ENCODE measurements around the gene FOXO6. TPM values are rescaled to one million over a fixed set of nuclear protein-coding genes. Genes with fewer than 3 reads are reported as not detected.

FOXO6 gene
- 6.1 and 7.6 TPM in 2 replicates for total RNA-seq (2021)
- Bru-seq, nascent RNA: percentile 47 among the genes with signal in this experiment
- BruChase-seq, experiment 1, labeled RNA remaining after a 2-hour chase: percentile 56 among the genes with signal in this experiment
- percentile 53 among the genes with signal in this experiment for BruChase-seq, experiment 2, labeled RNA remaining after a 6-hour chase
- long read RNA-seq, partial matches to known transcripts: 0 of 10 reads
- long read RNA-seq, other reads (novel, unspliced or antisense): 8 of 10 reads

DNA sequence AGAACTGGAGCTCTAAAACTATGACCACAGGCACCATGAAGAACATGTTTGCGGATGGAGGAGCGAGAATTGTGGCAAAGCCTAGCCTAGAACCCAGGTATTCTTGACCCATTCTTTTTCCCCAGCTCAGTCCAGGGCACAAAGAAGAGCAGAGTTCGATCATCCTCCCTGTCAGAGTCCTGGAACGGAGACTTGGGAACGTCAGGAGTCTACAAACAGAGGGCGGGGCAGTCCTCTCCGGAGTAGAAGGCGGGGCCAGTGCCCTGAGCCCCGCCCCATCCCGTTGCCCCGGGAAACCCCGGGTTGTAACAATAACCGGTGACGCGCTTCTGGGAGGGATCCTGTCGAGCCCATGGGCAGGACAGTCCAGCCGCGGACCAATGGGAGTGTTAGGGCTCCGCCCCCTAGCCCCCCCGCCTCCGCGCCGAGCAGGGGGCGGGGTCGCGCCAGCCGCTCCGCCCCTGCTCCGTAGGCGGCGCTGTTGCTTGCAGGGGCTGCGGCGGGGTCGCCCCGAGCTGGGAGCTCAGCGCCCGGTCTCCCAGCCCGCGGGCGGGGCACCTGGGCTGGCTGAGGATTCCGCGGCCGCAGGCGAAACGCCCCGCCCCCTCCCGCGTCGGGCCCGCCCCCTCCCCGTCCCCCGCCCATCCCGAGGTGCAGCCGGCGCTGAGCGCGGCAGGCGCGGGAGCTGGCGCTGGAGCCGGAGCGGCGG, at the start of gene FOXO6:
Gene FOXO6, plus strand, starts transcription at position 649 of the 709 bp plus-strand sequence.
- no TSS peak for BruUV-seq (replicated peaks)
- ChIA-PET POLR2A (ENCODE audit: low non-redundant PET) (no interaction called here), CTCF (interaction anchor here (0.6 to 0.7 kb wide), 2 partner anchors 18 to 19 kb away, joined by 6 read pairs; no protein-coding TSS in a partner anchor)
- H3K27ac ChIP-seq (ENCODE audit: low read depth, low read length, poor library complexity, severe bottlenecking): peak within 1 kb of the TSS; percentile 73
- H3K27me3 ChIP-seq (replicated peaks; ENCODE audit: insufficient read depth, low read depth, low read length, poor library complexity): no peaks in the 10 kb centered on the region
- H3K4me1 ChIP-seq (ENCODE audit: insufficient read depth, low read length, poor library complexity, severe bottlenecking): peaks cover 35% of the 10 kb centered on the region
- no peak for TF ChIP-seq EZH2 (IDR thresholded peaks at IDR 0.05; ENCODE audit: borderline replicate concordance, low read depth, low read length, poor library complexity, severe bottlenecking)
- TF ChIP-seq, protein P1, sequence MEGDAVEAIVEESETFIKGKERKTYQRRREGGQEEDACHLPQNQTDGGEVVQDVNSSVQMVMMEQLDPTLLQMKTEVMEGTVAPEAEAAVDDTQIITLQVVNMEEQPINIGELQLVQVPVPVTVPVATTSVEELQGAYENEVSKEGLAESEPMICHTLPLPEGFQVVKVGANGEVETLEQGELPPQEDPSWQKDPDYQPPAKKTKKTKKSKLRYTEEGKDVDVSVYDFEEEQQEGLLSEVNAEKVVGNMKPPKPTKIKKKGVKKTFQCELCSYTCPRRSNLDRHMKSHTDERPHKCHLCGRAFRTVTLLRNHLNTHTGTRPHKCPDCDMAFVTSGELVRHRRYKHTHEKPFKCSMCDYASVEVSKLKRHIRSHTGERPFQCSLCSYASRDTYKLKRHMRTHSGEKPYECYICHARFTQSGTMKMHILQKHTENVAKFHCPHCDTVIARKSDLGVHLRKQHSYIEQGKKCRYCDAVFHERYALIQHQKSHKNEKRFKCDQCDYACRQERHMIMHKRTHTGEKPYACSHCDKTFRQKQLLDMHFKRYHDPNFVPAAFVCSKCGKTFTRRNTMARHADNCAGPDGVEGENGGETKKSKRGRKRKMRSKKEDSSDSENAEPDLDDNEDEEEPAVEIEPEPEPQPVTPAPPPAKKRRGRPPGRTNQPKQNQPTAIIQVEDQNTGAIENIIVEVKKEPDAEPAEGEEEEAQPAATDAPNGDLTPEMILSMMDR (conservative IDR thresholded peaks at IDR 0.05; ENCODE audit: low read depth, low read length): peak; percentile 56
- no peaks in the 10 kb centered on the region for H3K36me3 ChIP-seq (ENCODE audit: insufficient read depth, low read length, poor library complexity, severe bottlenecking)
- DNase-seq (ENCODE audit: low spot score): peak; percentile 98
- intact Hi-C loops (cut with micrococcal nuclease; ENCODE audit: unreplicated experiment): loop anchor here (5.0 kb wide), 1 partner anchor 56 kb away; no protein-coding TSS in a partner anchor
- H3K9me3 ChIP-seq (ENCODE audit: low read depth, low read length, poor library complexity, severe bottlenecking): no peaks in the 10 kb centered on the region
- H3K4me3 ChIP-seq (ENCODE audit: low read depth, low read length, poor library complexity, severe bottlenecking): peak within 1 kb of the TSS; percentile 77

DNA sequence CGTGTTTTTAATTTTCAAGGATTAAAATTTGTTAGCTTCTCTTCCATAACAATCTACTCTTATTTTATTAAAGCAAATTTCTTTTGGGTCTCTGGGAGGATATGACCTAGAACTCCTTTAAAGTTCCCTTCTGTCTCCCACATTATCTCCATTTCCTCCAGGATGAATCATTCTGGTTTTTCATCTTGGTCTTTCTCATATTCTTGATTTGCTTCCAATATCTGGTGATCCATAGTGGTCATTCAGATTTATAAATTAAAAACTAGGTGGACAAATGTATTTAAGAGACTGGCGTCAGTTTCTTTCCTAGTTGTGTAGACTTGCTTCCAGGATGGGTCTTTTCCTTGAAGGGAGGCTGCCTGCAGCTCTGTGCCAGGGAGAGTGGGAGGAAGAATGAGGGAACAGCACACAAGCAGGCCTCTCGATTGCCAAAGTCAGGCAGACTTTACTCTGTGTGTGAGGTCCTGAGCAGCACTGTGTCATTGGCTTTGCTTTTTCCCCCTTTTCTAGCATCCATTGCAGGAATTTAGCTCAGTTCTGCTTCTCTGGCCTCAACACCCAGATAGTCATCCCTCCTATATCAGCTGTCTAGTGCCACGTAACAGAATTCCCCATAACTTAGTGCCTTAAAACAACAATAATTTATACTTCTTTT, 48.1 kb upstream of the FOXO6 start:
- TF ChIP-seq, protein P1 (conservative IDR thresholded peaks at IDR 0.05; ENCODE audit: low read depth, low read length): no peak
- no peak for TF ChIP-seq EZH2 (IDR thresholded peaks at IDR 0.05; ENCODE audit: borderline replicate concordance, low read depth, low read length, poor library complexity, severe bottlenecking)
- no peak for DNase-seq (ENCODE audit: low spot score)
- Histone ChIP-seq H3K9me3 (ENCODE audit: low read depth, low read length, poor library complexity, severe bottlenecking) (no peaks in the 10 kb centered on the region), H3K36me3 (ENCODE audit: insufficient read depth, low read length, poor library complexity, severe bottlenecking) (no peaks in the 10 kb centered on the region), H3K4me1 (ENCODE audit: insufficient read depth, low read length, poor library complexity, severe bottlenecking) (no peaks in the 10 kb centered on the region), H3K4me3 (ENCODE audit: low read depth, low read length, poor library complexity, severe bottlenecking) (no peak overlapping the region), H3K27me3 (replicated peaks; ENCODE audit: insufficient read depth, low read depth, low read length, poor library complexity) (no peaks in the 10 kb centered on the region), H3K27ac (ENCODE audit: low read depth, low read length, poor library complexity, severe bottlenecking) (no peak overlapping the region)
- ChIA-PET POLR2A (ENCODE audit: low non-redundant PET) (interaction anchor here (0.7 kb wide), 1 partner anchor 29 kb away, joined by 3 read pairs; no protein-coding TSS in a partner anchor), CTCF (interaction anchor here (0.9 kb wide), 1 partner anchor 10 kb away, joined by 3 read pairs; no protein-coding TSS in a partner anchor)
- no TSS peak for BruUV-seq (replicated peaks)
- intact Hi-C loops (cut with micrococcal nuclease; ENCODE audit: unreplicated experiment): loop anchor here (2.0 to 5.0 kb wide), 2 partner anchors 104 to 119 kb away; no protein-coding TSS in a partner anchor

DNA sequence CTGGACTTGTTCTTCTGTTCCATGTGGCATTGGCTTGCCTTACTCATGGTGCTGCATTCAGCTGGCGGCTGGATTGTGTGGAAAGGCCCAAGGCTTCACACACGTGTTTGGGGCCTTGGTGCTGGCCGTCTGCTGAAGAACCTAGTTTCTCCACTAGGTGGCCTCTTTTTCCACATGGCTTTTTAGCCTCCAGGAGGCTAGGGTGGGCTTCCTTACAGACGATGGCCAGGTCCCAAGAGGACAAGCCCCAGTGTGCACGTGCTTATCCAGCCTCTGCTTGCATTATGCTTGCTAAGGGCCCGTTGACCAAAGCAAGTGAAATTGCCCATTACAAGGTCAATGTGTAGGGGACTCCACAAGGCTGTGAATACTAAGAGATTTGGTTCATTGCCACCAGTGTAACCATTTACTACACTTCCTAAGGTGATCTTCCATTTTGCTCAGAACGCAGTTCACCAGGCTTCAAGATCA, 47.5 kb upstream of the FOXO6 start:
- H3K4me3 ChIP-seq (ENCODE audit: low read depth, low read length, poor library complexity, severe bottlenecking): no peak overlapping the region
- CTCF ChIA-PET: interaction anchor here (0.9 kb wide), 1 partner anchor 9 kb away, joined by 3 read pairs; no protein-coding TSS in a partner anchor
- DNase-seq (ENCODE audit: low spot score): peak; percentile 70
- no peak overlapping the region for H3K27ac ChIP-seq (ENCODE audit: low read depth, low read length, poor library complexity, severe bottlenecking)
- H3K9me3 ChIP-seq (ENCODE audit: low read depth, low read length, poor library complexity, severe bottlenecking): no peaks in the 10 kb centered on the region
- no peaks in the 10 kb centered on the region for H3K36me3 ChIP-seq (ENCODE audit: insufficient read depth, low read length, poor library complexity, severe bottlenecking)
- H3K27me3 ChIP-seq (replicated peaks; ENCODE audit: insufficient read depth, low read depth, low read length, poor library complexity): no peaks in the 10 kb centered on the region
- intact Hi-C loops (cut with micrococcal nuclease; ENCODE audit: unreplicated experiment): loop anchor here (2.0 to 5.0 kb wide), 2 partner anchors 103 to 119 kb away; no protein-coding TSS in a partner anchor
- TF ChIP-seq, protein P1 (conservative IDR thresholded peaks at IDR 0.05; ENCODE audit: low read depth, low read length): peak; percentile 81
- TF ChIP-seq EZH2 (IDR thresholded peaks at IDR 0.05; ENCODE audit: borderline replicate concordance, low read depth, low read length, poor library complexity, severe bottlenecking): no peak
- POLR2A ChIA-PET (ENCODE audit: low non-redundant PET): interaction anchor here (0.7 kb wide), 1 partner anchor 29 kb away, joined by 3 read pairs; no protein-coding TSS in a partner anchor
- BruUV-seq (replicated peaks): no TSS peak
- no peaks in the 10 kb centered on the region for H3K4me1 ChIP-seq (ENCODE audit: insufficient read depth, low read length, poor library complexity, severe bottlenecking)
